Upper lobe of left lung (tissue), 6 donors: ENCODE results near the gene GMDS. TPM values are rescaled to one million over a fixed set of nuclear protein-coding genes. Genes with fewer than 3 reads are reported as not detected.

Experiments
- ATAC-seq, 2 donors: fragments of 200-7000 bp; cut with Tn5 transposase; one replicate each; pipeline ENCODE4 v1.9.1; 2022; ENCODE audit warnings: mild to moderate bottlenecking in 2 of 2, moderate library complexity in 2 of 2; ENCODE audit not compliant: low FRiP score in 2 of 2
- DNase-seq, 2 donors: peaks; one replicate each; pipeline ENCODE4 v3.0.0-alpha.2; 2019 to 2020
- H3K27ac ChIP-seq, 4 donors: fragments of 200-600 bp; sonication (generic); one replicate each; pipeline ENCODE4 v1.5.1; 2016 to 2019
- H3K27me3 ChIP-seq, 4 donors: fragments of 200-600 bp; sonication (generic); one replicate each; pipeline ENCODE4 v1.5.1; 2017 to 2019
- H3K36me3 ChIP-seq, 4 donors: fragments of 200-600 bp; sonication (generic); one replicate each; pipeline ENCODE4 v1.5.1; 2016 to 2019
- H3K4me1 ChIP-seq, 4 donors: fragments of 200-600 bp; sonication (generic); one replicate each; pipeline ENCODE4 v1.5.1; 2018 to 2019
- H3K4me3 ChIP-seq, 4 donors: fragments of 200-600 bp; sonication (generic); one replicate each; pipeline ENCODE4 v1.5.1; 2017 to 2019; ENCODE audit warnings: mild to moderate bottlenecking in 2 of 4, moderate library complexity in 1 of 4
- H3K9me3 ChIP-seq, 4 donors: fragments of 200-600 bp; sonication (generic); one replicate each; pipeline ENCODE4 v1.5.1; 2018 to 2019
- EP300 ChIP-seq, 4 donors: sonication (generic); formaldehyde crosslinking; IDR thresholded peaks; one replicate each; pipeline ENCODE4 v1.5.1; 2017; ENCODE audit warnings: antibody characterized with exemption in 4 of 4, control low read depth in 2 of 4
- POLR2A ChIP-seq, 4 donors: fragments of 450-650 bp; IDR thresholded peaks; one replicate each; pipeline ENCODE4 v1.5.1; 2016 to 2017; ENCODE audit warnings: antibody characterized with exemption in 4 of 4, mild to moderate bottlenecking in 2 of 4
- POLR2AphosphoS5 ChIP-seq, 2 donors: sonication (generic); formaldehyde crosslinking; IDR thresholded peaks; one replicate each; pipeline ENCODE4 v1.5.1; 2017; ENCODE audit warnings: antibody characterized with exemption in 2 of 2
- WGBS, 2 donors: methylation state at CpG; one replicate each; pipeline ENCODE4 v1.1.5; 2017 to 2018; 5-methylcytosine and 5-hydroxymethylcytosine counted together
- total RNA-seq, 6 donors: library from RNA; depleted of rRNA in 4 of 6; stranded (reverse); fragments of >200 nt in 4 of 6; gene quantifications; one replicate each; pipeline versions ENCODE4 v1.1.0 to v1.2.1, GENCODE V29; 2016 to 2021
- TF ChIP-seq, protein P1 (sequence below), 6 experiments: fragments of 450-650 bp in 4 of 6; fragments of 200-600 bp in 2 of 6; sonication (generic) in 2 of 6; IDR thresholded peaks; one replicate each; pipeline ENCODE4 v1.5.1; 2016 to 2019; ENCODE audit warnings: antibody characterized with exemption in 6 of 6
- donor health status: DM: no; HTN: no; CAD: no; lungs with moderate emphysema.
- donor health status: DM: no; HTN: yes; CAD: no; lungs with severe emphysema.

The GMDS gene
- total RNA-seq, 6 donors from 2014 or later = 7.6 to 17.8 (median 14.1) TPM

DNA sequence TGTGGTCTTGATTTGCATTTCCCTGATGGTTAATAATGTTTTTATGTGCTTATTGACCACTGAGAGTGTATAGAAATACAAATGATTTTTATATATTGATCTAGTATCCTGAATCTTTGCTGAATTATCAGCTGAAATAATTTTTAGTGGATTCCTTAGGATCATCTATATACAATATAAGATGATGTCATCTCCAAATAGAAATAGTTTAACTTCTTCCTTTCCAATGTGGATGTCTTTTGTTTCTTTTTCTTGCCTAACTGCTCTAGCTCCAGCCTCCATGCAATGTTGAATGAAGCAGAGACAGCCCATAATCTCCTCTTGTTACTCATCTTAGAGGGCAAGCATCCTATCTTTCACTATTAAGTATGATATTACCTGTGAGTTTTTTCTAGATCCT is 226.4 kb downstream of the GMDS start:
- H3K27me3 ChIP-seq = no peaks in the 10 kb centered on the region
- peaks cover 0 to 12% (median 4%) of the 10 kb centered on the region in 4 donors for H3K4me1 ChIP-seq
- DNase-seq (no peak), ATAC-seq (no peak)
- H3K27ac ChIP-seq = no peak overlapping the region
- no peak overlapping the region for H3K4me3 ChIP-seq
- H3K9me3 ChIP-seq = peaks cover 0 to 5% (median 4%) of the 10 kb centered on the region in 4 donors
- no peak for TF ChIP-seq POLR2AphosphoS5 (IDR thresholded peaks at IDR 0.05)
- no peak for TF ChIP-seq POLR2A (IDR thresholded peaks at IDR 0.05)
- TF ChIP-seq, protein P1, sequence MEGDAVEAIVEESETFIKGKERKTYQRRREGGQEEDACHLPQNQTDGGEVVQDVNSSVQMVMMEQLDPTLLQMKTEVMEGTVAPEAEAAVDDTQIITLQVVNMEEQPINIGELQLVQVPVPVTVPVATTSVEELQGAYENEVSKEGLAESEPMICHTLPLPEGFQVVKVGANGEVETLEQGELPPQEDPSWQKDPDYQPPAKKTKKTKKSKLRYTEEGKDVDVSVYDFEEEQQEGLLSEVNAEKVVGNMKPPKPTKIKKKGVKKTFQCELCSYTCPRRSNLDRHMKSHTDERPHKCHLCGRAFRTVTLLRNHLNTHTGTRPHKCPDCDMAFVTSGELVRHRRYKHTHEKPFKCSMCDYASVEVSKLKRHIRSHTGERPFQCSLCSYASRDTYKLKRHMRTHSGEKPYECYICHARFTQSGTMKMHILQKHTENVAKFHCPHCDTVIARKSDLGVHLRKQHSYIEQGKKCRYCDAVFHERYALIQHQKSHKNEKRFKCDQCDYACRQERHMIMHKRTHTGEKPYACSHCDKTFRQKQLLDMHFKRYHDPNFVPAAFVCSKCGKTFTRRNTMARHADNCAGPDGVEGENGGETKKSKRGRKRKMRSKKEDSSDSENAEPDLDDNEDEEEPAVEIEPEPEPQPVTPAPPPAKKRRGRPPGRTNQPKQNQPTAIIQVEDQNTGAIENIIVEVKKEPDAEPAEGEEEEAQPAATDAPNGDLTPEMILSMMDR (IDR thresholded peaks at IDR 0.05) = no peak
- TF ChIP-seq EP300 (IDR thresholded peaks at IDR 0.05) = no peak
- no peaks in the 10 kb centered on the region for H3K36me3 ChIP-seq

DNA sequence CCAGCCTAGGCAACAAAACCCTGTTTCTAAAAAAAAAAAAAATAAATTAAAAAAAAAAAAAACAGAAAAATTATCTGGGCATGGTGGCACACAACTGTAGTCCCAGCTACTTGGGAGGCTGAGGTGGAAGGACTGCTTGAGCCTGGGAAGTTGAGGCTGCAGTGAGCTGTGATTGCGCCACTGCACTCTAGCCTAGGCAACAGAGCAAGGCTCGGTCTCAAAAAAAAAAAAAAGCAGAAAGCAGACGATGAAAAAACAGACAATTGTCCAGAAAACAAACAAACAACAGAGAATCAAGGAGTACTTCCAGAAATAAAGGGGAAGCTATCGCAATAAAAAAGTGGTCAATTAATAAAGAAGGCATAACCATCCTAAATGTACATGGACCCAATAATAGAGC is 229.4 kb downstream of the GMDS start:
- DNase-seq (no peak), ATAC-seq (no peak)
- Histone ChIP-seq H3K4me3 (no peak overlapping the region), H3K4me1 (peaks cover 0 to 5% (median 2%) of the 10 kb centered on the region in 4 donors), H3K9me3 (peaks cover 0 to 5% (median 4%) of the 10 kb centered on the region in 4 donors), H3K27me3 (no peaks in the 10 kb centered on the region), H3K36me3 (no peaks in the 10 kb centered on the region), H3K27ac (no peak overlapping the region)
- no peak for TF ChIP-seq EP300 (IDR thresholded peaks at IDR 0.05)
- TF ChIP-seq POLR2A (IDR thresholded peaks at IDR 0.05) = no peak
- no peak for TF ChIP-seq POLR2AphosphoS5 (IDR thresholded peaks at IDR 0.05)
- TF ChIP-seq, protein P1 (IDR thresholded peaks at IDR 0.05) = no peak
- WGBS, 2 donors = 85 to 96% methylated on average over 4 of the region's 4 CpGs

DNA sequence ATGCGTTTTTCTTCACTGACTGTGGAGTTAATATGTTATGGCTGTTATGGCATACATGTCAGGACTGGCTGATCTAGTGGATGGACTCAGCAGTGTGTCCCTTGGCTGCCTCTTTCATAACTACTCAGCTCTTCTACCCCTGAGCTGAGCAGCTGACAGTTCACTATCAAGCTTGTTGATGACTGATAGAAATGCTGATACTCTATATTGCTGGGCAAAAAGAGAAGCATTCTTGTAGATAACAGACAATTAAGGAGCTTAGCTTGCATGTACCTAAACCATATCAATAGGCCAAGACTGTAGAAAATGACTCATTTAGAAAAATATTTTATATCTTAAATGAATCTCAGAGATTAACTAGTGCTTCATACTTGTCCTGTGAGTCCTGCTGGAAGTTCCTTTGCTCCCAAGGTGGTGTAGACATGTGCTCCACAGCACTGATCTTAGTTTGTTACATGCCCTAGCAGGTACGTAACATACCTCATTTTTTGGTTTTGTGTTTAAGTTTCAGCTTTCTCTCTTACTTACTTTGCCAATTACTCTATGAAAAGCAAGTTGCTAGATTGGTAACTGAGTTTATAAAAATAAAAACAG is 236.9 kb downstream of the GMDS start:
- Histone ChIP-seq H3K27ac (no peak overlapping the region), H3K4me1 (peaks cover 0 to 4% (median 0%) of the 10 kb centered on the region in 4 donors), H3K4me3 (no peak overlapping the region), H3K36me3 (no peaks in the 10 kb centered on the region), H3K27me3 (no peaks in the 10 kb centered on the region), H3K9me3 (no peaks in the 10 kb centered on the region)
- 97 to 99% methylated on average over 2 of the region's 2 CpGs for whole genome bisulfite sequencing, 2 donors
- DNase-seq = no peak
- TF ChIP-seq POLR2A (IDR thresholded peaks at IDR 0.05) = no peak
- no peak for TF ChIP-seq POLR2AphosphoS5 (IDR thresholded peaks at IDR 0.05)
- no peak for TF ChIP-seq EP300 (IDR thresholded peaks at IDR 0.05)
- no peak for ATAC-seq

DNA sequence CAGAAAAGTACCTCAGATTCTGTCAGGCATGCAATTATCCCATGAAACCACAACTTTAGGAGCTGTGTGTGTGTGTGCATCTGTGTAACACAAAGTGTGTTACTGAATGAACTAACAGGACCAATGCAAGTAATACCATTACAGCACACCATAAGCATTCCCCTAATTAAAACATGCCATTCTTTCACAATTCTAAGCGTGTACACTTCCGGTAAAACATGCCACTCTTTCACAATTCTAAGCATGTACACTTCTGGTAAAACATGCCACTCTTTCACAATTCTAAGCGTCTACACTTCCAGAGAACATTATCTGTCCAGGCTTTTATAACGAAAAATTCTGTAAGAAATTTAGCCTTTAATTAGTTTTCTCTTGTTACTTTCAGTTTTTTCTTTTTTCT is 238.2 kb downstream of the GMDS start:
- Histone ChIP-seq H3K4me3 (no peak overlapping the region), H3K27me3 (no peaks in the 10 kb centered on the region), H3K9me3 (no peaks in the 10 kb centered on the region), H3K4me1 (peaks cover 0 to 4% (median 0%) of the 10 kb centered on the region in 4 donors), H3K27ac (no peak overlapping the region), H3K36me3 (no peaks in the 10 kb centered on the region)
- no peak for DNase-seq
- TF ChIP-seq POLR2AphosphoS5 (IDR thresholded peaks at IDR 0.05) (no peak), EP300 (IDR thresholded peaks at IDR 0.05) (no peak), POLR2A (IDR thresholded peaks at IDR 0.05) (no peak)
- TF ChIP-seq, protein P1 (IDR thresholded peaks at IDR 0.05) = no peak
- 74 to 80% methylated on average over 4 of the region's 4 CpGs for WGBS, 2 donors
- no peak for ATAC-seq

DNA sequence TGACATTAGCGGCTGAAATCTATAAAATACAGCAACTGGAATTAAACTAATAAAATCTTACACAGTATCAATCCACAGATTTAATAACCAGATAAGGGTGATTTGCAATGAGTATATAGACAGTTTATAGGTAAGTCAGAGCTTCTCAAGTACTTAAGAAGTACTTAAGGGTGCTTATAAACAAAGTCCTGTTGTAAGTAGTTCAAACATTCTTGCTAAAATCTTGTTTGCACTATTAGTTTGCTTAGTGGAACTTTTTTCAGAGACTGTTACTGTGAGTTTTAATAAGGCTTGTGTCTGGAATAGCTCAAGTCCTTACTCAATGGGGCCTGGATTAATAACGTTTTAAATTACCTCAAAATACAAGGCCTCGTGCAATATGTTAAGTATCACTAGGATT is 240.5 kb downstream of the GMDS start:
- Histone ChIP-seq H3K9me3 (no peaks in the 10 kb centered on the region), H3K27me3 (no peaks in the 10 kb centered on the region), H3K4me1 (peaks cover 0 to 4% (median 0%) of the 10 kb centered on the region in 4 donors), H3K27ac (no peak overlapping the region), H3K4me3 (no peak overlapping the region), H3K36me3 (no peaks in the 10 kb centered on the region)
- no peak for ATAC-seq
- DNase-seq = no peak
- no peak for TF ChIP-seq POLR2A (IDR thresholded peaks at IDR 0.05)
- TF ChIP-seq EP300 (IDR thresholded peaks at IDR 0.05) = no peak
- TF ChIP-seq, protein P1 (IDR thresholded peaks at IDR 0.05) = no peak
- no peak for TF ChIP-seq POLR2AphosphoS5 (IDR thresholded peaks at IDR 0.05)
- 62 to 86% methylated on average over 3 of the region's 3 CpGs for WGBS, 2 donors
